Activated T-helper 17 cell treated with anti-CD3 and anti-CD28 coated beads, Interleukin-2, amount 50 U/mL, for 72 hours (primary cell): ENCODE data around the gene SIGLEC7. TPM values are rescaled to one million over a fixed set of nuclear protein-coding genes. Genes with fewer than 3 reads are reported as not detected.

Source experiments
- ATAC-seq: fragments of 150-1000 bp; cut with Tn5 transposase; replicated peaks from 2 replicates; pipeline ENCODE4 v1.10.0; 2021; ENCODE audit warnings: mild to moderate bottlenecking, moderate library complexity
- H3K27ac Mint-ChIP-seq: one replicate; pipeline ENCODE4 v1.8.0; 2022; ENCODE audit warnings: mixed read lengths
- H3K27me3 Mint-ChIP-seq: one replicate; pipeline ENCODE4 v1.8.0; 2022; ENCODE audit warnings: mixed read lengths
- H3K36me3 Mint-ChIP-seq: one replicate; pipeline ENCODE4 v1.8.0; 2022; ENCODE audit warnings: low read depth, mild to moderate bottlenecking, mixed read lengths
- H3K4me1 Mint-ChIP-seq: one replicate; pipeline ENCODE4 v1.8.0; 2022; ENCODE audit warnings: mixed read lengths
- H3K4me3 Mint-ChIP-seq: one replicate; pipeline ENCODE4 v1.8.0; 2022; ENCODE audit warnings: mild to moderate bottlenecking, mixed read lengths
- H3K9me3 Mint-ChIP-seq: one replicate; pipeline ENCODE4 v1.8.0; 2022; ENCODE audit warnings: mixed read lengths
- total RNA-seq, 2 donors: library from RNA; stranded (reverse); gene quantifications; one replicate each; pipeline ENCODE4 v1.2.3, GENCODE V29; 2022

SIGLEC7 gene
- total RNA-seq, 2 donors from 2014 or later = not detected

DNA sequence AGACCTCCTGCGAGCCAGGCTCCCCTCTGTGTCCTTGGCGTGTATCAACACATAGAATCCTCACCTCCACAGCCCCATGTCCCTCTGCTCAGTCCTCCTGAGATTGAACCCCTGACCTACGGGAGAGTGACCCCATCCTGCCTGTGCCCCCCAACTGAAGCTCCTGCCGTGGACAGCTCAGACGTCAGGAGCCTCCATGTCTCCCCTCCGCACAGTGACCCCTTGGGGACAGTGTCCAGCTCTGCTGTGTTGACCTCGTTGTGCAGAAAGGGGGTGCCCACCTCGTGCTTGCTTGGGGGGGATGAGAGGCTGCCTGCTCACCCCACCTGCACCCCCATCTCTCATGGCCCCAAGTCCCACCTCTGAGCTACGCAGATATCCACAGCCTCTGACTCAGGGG is 17.9 kb upstream of the SIGLEC7 start:
- H3K27ac Mint-ChIP-seq = peak overlapping the region; percentile 70
- H3K4me3 Mint-ChIP-seq = peak overlapping the region; percentile 63
- no peaks in the 10 kb centered on the region for H3K36me3 Mint-ChIP-seq
- H3K27me3 Mint-ChIP-seq = no peaks in the 10 kb centered on the region
- H3K4me1 Mint-ChIP-seq = peaks cover 19% of the 10 kb centered on the region
- ATAC-seq = no peak
- peaks cover 3% of the 10 kb centered on the region for H3K9me3 Mint-ChIP-seq

DNA sequence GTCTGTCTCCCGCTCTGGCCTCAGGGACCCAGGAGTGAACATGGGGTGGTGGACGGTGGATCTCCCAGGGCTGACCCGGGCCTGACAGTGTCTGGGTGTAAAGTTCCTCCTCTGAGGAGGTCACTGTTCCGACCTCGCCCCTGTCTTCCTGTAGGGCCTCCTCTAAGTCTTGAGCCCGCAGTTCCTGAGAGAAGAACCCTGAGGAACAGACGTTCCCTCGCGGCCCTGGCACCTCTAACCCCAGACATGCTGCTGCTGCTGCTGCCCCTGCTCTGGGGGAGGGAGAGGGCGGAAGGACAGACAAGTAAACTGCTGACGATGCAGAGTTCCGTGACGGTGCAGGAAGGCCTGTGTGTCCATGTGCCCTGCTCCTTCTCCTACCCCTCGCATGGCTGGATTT is 17.4 kb upstream of the SIGLEC7 start, which contains the start of gene SIGLEC9:
Gene SIGLEC9, plus strand, starts transcription at position 178 of the 400 bp plus-strand sequence. Its CDS starts 69 bp downstream, at position 247.
- peak within 1 kb of the TSS; percentile 70 for H3K27ac Mint-ChIP-seq
- H3K4me3 Mint-ChIP-seq = peak within 1 kb of the TSS; percentile 63
- ATAC-seq = no peak
- H3K9me3 Mint-ChIP-seq = peaks cover 3% of the 10 kb centered on the region
- no peaks in the 10 kb centered on the region for H3K27me3 Mint-ChIP-seq
- H3K4me1 Mint-ChIP-seq = peaks cover 19% of the 10 kb centered on the region
- no peaks in the 10 kb centered on the region for H3K36me3 Mint-ChIP-seq

DNA sequence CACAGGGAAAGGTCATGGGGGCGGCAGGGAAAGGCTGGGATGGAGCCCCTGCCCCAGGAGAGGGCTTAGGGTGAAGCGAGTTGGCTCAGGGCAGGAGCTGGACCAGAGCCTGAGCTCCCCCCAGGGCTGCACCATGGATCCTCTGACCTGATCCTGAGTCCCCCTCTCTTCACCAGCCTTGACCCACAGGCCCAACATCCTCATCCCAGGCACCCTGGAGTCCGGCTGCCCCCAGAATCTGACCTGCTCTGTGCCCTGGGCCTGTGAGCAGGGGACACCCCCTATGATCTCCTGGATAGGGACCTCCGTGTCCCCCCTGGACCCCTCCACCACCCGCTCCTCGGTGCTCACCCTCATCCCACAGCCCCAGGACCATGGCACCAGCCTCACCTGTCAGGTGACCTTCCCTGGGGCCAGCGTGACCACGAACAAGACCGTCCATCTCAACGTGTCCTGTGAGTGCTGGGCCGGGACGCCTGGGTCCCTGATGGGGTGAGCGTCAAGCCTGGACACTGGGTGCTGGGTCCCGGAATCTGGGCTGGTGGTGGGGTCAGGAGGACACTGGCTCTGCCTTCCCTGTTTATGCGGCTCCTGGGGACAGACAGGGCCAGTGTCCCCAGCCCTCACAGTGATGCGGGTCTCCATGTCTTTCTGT is 16.6 kb upstream of the SIGLEC7 start:
- no peak for ATAC-seq
- H3K27ac Mint-ChIP-seq = peak overlapping the region; percentile 56
- H3K36me3 Mint-ChIP-seq = no peaks in the 10 kb centered on the region
- H3K9me3 Mint-ChIP-seq = peaks cover 3% of the 10 kb centered on the region
- H3K4me1 Mint-ChIP-seq = peaks cover 19% of the 10 kb centered on the region
- H3K27me3 Mint-ChIP-seq = no peaks in the 10 kb centered on the region
- H3K4me3 Mint-ChIP-seq = peak overlapping the region; percentile 63

DNA sequence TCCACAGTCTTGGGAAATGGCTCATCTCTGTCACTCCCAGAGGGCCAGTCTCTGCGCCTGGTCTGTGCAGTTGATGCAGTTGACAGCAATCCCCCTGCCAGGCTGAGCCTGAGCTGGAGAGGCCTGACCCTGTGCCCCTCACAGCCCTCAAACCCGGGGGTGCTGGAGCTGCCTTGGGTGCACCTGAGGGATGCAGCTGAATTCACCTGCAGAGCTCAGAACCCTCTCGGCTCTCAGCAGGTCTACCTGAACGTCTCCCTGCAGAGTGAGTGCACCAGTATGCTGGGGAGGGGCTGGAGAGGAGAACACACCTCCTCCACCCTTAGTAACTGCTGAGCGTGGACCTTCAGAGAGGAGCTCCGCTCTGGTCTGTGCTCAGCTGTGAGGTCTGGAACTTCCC is 15.1 kb upstream of the SIGLEC7 start:
- H3K9me3 Mint-ChIP-seq = no peaks in the 10 kb centered on the region
- H3K4me1 Mint-ChIP-seq = peaks cover 21% of the 10 kb centered on the region
- H3K36me3 Mint-ChIP-seq = no peaks in the 10 kb centered on the region
- no peak overlapping the region for H3K27ac Mint-ChIP-seq
- no peak for ATAC-seq
- H3K4me3 Mint-ChIP-seq = no peak overlapping the region
- H3K27me3 Mint-ChIP-seq = no peaks in the 10 kb centered on the region

DNA sequence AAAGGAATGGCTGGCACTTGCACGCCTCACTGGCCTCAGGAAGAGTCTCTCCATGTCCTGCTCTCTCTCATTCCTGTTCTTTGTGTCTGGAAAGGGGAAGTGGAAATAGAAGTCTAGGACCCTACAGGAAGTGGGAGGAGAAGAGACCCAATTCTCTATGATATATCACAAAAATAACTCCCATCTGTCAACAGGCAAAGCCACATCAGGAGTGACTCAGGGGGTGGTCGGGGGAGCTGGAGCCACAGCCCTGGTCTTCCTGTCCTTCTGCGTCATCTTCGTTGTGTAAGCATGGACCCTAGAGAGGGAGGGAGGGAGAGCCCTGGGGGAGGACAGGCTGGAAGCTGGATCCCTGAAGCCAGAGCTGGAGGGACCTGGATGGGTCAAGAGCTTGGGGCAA is 14.3 kb upstream of the SIGLEC7 start:
- peaks cover 29% of the 10 kb centered on the region for H3K4me1 Mint-ChIP-seq
- no peaks in the 10 kb centered on the region for H3K9me3 Mint-ChIP-seq
- H3K36me3 Mint-ChIP-seq = no peaks in the 10 kb centered on the region
- no peaks in the 10 kb centered on the region for H3K27me3 Mint-ChIP-seq
- no peak overlapping the region for H3K27ac Mint-ChIP-seq
- peak; percentile 40 for ATAC-seq
- no peak overlapping the region for H3K4me3 Mint-ChIP-seq

DNA sequence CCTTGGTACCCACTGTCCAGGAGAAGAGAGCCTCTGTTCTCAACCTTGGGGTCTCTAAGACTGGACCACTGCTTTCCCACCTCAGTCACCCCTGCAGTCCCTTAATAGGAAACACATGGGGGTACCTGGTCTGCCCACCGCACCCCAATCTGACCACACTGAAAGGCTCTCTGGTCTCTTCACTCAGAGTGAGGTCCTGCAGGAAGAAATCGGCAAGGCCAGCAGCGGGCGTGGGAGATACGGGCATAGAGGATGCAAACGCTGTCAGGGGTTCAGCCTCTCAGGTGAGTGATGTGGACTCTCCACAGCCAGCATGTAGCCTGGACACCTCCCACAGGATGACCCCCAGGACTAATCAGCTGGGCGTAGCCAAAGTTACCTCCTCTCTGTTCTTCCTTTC is 13.9 kb upstream of the SIGLEC7 start:
- Mint-ChIP-seq H3K27ac (no peak overlapping the region), H3K27me3 (no peaks in the 10 kb centered on the region), H3K4me1 (peaks cover 28% of the 10 kb centered on the region), H3K9me3 (no peaks in the 10 kb centered on the region), H3K4me3 (no peak overlapping the region), H3K36me3 (no peaks in the 10 kb centered on the region)
- ATAC-seq = no peak

DNA sequence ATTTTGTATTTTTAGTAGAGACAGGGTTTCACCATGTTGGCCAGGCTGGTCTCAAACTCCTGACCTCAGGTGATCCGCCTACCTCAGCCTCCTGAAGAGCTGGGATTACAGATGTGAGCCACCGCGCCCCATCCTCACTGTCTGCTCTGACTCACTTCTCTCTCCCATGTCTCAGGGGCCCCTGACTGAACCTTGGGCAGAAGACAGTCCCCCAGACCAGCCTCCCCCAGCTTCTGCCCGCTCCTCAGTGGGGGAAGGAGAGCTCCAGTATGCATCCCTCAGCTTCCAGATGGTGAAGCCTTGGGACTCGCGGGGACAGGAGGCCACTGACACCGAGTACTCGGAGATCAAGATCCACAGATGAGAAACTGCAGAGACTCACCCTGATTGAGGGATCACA is 12.4 kb upstream of the SIGLEC7 start:
- Mint-ChIP-seq H3K36me3 (no peaks in the 10 kb centered on the region), H3K4me1 (peaks cover 16% of the 10 kb centered on the region), H3K27me3 (no peaks in the 10 kb centered on the region), H3K4me3 (no peak overlapping the region), H3K27ac (no peak overlapping the region), H3K9me3 (no peaks in the 10 kb centered on the region)
- ATAC-seq = no peak

DNA sequence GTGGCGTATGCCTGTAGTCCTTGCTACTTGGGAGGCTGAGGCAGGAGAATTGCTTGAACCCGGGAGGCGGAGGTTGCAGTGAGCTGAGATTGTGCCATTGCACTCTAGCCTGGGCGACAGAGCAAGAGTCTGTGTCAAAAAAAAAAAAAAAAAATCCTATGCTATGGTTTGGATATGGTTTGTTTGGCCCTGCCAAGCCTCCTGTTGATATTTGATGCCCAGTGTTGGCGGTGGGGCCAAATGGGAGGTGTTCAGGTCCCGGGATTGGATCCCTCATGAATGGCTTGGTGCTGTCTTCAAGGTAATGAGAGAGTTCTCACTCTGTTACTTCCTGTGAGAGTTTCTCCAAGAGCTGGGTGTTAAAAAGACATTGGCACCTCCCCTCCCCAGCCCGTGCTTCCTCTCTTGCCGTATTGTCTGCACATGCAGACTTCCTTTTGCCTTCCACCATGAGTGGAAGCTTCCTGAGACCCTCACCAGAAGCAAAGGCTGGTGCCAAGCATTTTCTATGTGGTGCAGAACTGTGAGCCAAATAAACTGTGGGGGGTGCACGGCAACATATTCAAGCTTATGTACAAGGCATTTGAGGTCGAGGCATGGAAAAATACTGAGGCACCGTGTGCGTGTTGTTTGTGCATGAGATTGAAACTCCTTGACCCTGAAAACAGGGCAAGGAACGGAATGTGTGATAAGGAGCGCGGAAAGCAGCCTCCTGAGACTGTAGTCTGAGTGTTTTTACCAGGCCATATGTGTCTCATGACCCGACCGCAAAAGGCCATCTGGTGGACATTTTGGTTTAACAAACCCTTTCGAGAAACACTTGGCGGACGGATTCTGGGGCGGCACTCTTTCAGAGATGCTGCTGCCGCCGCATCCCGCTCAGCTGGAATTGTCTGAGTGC is 10.1 kb upstream of the SIGLEC7 start:
- Mint-ChIP-seq H3K4me3 (peak overlapping the region; percentile 66), H3K27ac (peak overlapping the region; percentile 46), H3K4me1 (peaks cover 19% of the 10 kb centered on the region), H3K36me3 (no peaks in the 10 kb centered on the region), H3K9me3 (no peaks in the 10 kb centered on the region), H3K27me3 (no peaks in the 10 kb centered on the region)
- ATAC-seq = peak; percentile 25

DNA sequence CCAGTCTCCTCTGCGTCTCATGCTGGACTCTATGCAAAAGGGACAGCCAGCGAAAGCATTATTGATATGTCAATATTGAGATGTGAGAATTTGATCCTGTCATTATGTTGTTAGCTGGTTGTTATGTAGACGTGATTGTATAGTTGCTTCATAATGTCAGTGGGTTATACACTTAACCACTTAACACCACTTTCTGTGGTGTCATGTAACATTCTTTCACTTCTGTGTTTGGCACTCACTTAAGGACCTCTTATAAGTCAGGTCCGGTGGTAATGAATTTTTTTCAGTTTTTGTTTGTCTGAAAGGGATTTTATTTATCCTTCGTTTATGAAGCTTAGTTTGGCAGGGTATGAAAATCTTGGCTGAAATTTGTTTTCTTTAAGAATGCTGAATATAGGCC is 7.1 kb upstream of the SIGLEC7 start:
- Mint-ChIP-seq H3K36me3 (no peaks in the 10 kb centered on the region), H3K4me1 (peaks cover 19% of the 10 kb centered on the region), H3K27me3 (peaks cover 4% of the 10 kb centered on the region), H3K4me3 (no peak overlapping the region), H3K9me3 (no peaks in the 10 kb centered on the region), H3K27ac (no peak overlapping the region)
- ATAC-seq = no peak

DNA sequence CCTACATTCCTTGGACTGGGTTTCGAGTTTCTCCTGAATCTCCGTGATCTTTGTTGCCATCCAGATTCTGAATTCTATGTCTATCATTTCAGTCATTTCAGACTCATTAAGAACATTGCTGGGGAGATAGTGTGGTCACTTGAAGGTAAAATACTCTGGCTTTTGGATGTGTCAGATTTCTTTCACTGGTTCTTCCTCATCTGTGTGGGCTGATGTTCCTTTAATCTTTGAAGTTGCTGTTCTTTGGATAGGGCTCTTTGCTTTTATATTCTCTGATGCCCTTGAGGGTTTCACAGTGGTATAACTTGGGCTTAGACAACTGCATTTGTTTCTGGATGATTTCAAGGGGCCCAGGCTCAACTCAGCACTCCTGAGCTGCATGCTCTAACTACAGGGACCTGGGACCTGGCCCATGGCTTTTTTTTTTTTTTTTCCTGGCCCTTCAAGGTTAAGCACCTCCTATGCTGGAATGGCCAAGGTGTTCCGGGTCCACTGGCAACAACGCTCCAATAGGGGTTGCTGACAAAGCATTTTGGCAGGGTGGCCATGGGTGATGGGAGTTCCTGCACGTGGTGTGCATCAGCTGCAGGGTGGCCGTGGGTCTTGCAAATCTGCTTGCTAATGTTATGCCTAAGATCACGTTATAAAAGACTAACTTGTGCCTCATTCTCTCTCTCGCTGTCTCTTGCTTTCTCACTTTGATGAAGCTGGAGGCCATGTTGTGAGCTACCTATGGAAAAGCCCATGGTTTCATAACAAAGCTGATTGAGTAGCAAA is 5.9 kb upstream of the SIGLEC7 start:
- peaks cover 4% of the 10 kb centered on the region for H3K27me3 Mint-ChIP-seq
- peak overlapping the region; percentile 16 for H3K4me3 Mint-ChIP-seq
- no peaks in the 10 kb centered on the region for H3K9me3 Mint-ChIP-seq
- peak overlapping the region; percentile 64 for H3K27ac Mint-ChIP-seq
- H3K4me1 Mint-ChIP-seq = peaks cover 19% of the 10 kb centered on the region
- ATAC-seq = peak; percentile 29
- H3K36me3 Mint-ChIP-seq = no peaks in the 10 kb centered on the region

DNA sequence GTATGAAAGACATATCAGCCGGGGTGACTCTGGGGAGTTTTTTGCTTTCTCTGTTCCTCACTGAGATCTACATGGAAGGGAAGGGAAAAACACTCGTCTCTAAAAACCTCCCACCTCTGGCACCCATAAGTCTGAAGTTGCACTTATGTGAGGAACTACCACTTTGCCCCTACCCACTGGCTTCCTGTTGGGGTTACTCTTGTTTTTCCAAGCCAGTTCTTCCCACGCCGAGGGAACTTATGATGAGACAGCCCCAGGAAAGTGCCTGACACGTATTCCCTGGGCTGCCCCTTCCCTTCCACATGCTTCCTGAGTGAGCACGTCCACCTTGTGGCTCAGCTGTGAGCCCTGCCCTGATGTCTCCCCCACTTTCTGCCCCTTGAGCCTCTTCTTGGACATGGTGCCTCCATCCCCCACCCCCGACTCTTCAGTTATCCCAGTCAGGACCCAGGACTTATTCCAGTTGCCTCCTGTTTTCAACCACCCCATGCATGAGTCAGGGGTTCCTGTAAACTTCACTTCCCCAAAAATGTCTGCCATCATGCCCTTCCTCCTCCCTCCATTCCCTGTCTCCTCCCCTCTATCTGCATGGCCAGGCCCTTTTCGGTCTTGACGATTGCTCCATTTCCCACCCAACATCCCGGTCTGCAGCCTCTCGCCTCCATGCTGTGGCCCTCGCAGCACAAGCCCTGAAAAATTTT is 5.1 kb upstream of the SIGLEC7 start:
- no peaks in the 10 kb centered on the region for H3K9me3 Mint-ChIP-seq
- peaks cover 4% of the 10 kb centered on the region for H3K27me3 Mint-ChIP-seq
- peak overlapping the region; percentile 16 for H3K4me3 Mint-ChIP-seq
- H3K36me3 Mint-ChIP-seq = no peaks in the 10 kb centered on the region
- peak; percentile 58 for ATAC-seq
- H3K27ac Mint-ChIP-seq = peak overlapping the region; percentile 64
- H3K4me1 Mint-ChIP-seq = peaks cover 16% of the 10 kb centered on the region

DNA sequence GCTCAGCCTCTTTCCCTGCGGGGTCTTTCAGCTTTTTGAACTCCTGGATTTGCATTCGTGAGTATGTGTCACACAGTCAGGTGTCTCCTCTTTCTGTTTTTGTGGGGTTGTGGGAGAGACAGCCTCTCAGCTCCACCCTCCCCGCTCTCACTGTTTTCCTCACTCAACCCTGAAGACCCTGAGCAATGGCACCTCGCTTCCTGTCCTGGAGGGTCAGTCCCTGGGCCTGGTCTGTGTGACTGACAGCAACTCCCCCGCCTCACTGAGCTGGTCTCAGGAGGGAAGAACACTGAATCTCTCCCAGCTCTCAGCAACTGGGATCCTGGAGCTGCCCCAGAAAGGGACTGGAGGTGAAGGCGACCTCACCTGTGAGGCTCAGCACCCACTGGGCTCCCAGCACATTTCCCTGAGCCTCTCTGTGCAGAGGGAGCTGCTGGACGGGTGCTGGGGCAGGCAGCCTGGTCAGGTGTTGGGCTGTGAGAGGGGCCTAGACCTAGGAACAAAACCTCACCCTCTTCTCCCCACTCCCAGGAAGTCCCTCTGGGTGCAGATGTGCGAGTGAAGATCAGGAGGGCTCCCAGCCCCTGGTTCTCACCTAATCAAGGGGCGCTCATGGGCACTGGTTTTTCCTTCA is 4.2 kb upstream of the SIGLEC7 start:
- Mint-ChIP-seq H3K4me1 (peaks cover 9% of the 10 kb centered on the region), H3K27ac (peak overlapping the region; percentile 64), H3K4me3 (peak overlapping the region; percentile 16), H3K9me3 (no peaks in the 10 kb centered on the region), H3K36me3 (no peaks in the 10 kb centered on the region), H3K27me3 (peaks cover 4% of the 10 kb centered on the region)
- ATAC-seq = peak; percentile 26

DNA sequence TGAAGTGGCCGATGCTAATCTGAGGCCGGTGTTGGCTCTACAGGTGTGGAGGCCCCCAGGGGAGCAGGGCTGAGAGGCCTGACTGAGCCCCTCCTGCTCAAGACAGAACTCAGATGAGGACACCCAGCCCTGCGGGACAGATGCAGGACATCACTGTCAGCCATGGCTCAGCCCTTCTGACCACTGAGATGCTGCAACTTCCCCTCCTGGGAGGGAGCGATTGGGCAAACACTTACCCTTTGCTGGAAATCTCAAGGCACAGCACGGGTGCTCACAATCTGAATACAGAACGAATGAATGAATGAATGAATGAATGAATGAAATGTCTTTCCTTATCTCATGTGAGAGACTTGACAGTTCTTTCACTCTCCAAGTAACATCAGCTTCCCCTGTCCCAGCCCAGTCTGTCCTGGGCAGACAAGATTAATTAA is 3.5 kb upstream of the SIGLEC7 start:
- Mint-ChIP-seq H3K27me3 (peaks cover 4% of the 10 kb centered on the region), H3K36me3 (no peaks in the 10 kb centered on the region), H3K9me3 (no peaks in the 10 kb centered on the region), H3K27ac (no peak overlapping the region), H3K4me1 (peaks cover 9% of the 10 kb centered on the region), H3K4me3 (no peak overlapping the region)
- ATAC-seq = no peak
